Activated naive CD4-positive, alpha-beta T cell (primary cell): ENCODE results near the gene GTF3C4.

Experiments used
- DNase-seq, 4 experiments: peaks; one replicate each; lab custom pipeline; 2025; lab: John Stamatoyannopoulos, UW

The GTF3C4 gene

DNA sequence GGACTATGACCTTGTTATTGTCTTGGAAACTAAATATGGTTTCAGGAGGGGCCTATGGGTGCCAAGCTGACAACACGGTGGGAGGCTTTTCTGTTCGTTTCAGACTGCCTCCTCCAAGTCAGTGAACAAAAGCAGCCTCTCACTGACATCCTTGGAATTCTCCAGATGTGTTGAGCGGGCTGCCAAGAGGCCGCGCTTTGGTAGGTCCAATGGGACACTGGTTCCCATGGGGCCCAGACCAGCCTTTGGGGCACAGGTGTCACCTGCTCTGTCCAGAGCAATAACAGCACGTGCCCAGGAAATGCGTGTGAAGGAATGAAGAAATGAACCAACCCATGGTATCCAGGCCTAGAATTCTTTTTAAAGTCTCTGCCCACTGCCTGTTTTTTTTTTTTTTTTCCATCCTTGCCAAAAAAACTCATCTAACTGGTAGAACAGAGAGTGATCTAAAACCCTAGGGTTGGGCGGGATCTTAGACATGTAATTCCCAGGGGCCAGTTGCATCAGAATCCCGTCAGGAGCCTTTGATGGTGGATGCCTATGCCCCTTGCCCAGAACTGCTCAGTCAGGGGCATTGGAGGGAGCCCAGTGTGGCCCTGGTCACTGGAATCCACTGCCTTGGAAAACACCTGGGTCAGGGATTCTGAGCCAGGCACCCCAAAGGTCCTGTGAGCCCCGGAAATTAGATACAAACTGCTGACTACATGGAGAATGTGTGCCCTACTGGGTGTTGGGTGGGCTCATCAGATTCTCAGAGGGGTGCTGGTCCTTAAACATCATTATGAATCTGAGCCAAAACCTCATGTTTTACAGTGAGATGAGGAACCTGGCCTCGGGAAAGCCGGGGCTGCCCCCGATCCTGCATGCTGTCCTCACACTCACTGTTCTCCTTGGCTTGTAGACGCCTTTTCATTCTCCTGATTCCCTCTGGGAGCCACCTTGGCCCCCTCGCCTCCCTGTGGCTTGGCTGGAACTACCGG is 60.1 kb downstream of the GTF3C4 start:
- no peak for DNase-seq

DNA sequence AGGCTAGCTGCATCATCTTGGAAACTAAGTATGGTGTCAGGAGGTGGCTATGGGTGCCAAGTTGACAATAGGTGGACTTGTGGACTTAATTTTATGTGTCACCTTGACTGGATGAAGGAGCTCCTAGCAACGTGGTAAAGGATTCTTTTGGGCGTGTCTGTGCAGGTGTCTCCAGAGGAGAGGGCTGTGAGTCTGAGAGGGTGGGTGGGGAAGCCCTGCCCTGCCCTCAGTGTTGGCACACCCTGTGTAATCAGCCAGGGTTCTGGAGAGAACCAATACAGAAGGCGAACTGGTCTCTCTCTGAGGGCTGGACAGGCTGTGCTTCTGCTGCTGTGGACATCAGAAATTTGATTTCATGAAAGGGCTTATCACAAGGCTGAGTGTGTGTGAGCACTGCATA is 61.0 kb downstream of the GTF3C4 start:
- no peak for DNase-seq

DNA sequence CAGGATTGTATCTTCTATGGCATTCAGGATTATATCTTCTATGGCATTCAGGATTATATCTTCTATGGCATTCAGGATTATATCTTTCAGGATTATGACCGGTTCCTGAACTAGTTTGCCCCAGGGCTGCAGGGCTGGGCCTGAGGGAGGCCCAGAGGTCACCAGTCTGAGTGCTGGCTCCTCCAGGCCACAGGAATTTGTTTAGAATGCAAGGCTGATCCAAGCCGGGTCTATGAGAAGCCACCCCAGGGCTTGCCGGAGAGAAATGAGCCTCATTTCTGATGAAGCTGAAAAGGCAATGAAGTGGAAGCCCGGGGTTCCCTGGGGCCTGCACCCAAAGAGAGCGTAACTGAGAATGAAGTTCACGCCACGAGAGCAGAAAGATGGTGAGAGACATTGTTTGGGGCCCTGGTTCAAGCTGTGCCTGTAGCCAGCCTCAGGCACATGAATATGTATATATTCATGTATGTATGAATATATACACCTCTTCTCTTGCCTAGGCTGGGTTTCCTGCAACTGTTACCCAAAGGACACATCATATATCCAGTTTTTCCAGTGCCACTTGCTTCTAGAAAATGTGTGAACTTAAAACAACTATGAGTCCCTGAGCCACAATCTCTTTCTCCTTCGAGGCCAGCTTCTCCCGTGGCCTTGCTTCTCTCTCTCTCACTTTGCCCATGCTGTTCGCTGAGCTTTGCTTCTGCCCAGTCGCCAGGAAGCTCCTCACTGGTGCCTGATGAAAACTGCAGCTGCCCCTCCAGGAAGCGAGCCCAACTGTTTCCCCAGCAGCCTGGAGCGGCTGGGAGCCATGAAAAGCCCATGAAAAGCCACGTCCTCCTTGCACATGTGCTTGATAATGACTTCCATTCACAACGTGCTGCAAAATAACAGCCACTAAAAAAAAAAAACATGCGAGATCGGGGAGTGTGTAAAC is 62.3 kb downstream of the GTF3C4 start:
- DNase-seq: no peak

DNA sequence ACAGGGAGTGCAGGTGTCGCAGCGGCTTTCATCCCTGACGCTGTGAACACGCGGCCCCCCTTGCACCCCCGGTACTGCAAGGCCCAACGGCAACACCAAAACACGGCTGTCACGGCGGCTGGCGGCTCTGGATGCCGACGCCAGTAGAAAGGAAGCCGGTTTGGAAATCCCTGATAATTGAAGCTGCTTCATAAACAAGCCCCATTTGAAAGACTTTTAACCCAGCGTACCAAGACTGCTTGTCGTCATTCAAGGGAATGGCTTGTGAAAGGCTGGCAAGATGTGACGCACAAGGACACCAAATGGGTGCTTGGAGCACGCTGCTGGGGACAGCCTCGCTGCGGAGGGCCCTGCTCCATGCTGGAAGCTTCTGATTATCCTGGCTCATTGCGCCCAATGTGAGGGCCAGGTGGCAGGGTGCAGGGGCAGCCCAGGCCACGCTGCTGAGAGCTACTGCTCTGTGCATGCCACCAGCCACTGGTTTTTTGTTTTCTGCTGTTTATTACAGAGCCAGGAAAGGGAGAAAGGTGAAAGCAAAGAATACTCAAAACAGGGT is 63.1 kb downstream of the GTF3C4 start:
- DNase-seq: no peak

DNA sequence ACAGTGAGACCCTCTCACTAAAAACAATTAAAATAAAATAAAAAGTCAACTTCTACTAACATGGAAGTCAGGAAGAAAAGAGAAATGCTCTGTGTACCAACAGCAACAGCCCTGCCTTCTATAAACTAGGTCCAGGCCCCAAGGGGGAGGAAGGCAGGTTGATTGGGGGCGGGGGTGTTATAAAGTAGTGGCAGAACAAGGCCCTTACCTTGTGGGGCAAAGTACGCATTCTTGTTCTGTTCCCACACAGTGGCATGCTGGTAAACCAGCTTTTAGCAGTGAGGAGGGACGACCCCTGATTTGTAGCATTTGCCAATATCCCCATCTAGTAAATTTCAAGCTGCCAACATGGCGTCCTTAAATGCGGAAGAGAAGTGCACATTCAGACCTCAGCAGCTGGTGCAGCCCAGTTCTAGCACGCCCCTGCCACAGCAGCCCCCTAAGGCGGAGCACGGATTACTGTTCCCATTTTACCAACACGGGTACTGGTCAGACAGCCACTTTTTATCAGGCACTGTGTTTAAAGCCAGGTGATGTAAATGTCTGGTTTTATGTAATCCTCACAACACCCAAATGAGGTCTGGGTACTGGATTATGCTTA is 69.5 kb downstream of the GTF3C4 start:
- DNase-seq: no peak

- DNase-seq: no peak
Observed at GRCh38 chr9:132740526-132741309, 70.5 kb downstream of the GTF3C4 start.

GRCh38 chr9:132742821-132743311 is 72.6 kb downstream of the GTF3C4 start:
- DNase-seq: no peak

- no peak for DNase-seq
Observed at GRCh38 chr9:132743931-132744479, 73.7 kb downstream of the GTF3C4 start.
